SK-N-SH (cell line): ENCODE results near the gene SIPA1L2. TPM values are rescaled to one million over a fixed set of nuclear protein-coding genes. Genes with fewer than 3 reads are reported as not detected.

ENCODE experiments used
- CTCF ChIA-PET: fragments of 300-600, 350-600 bp; formaldehyde crosslinking; extraction: SDS; loops from one replicate; lab custom pipeline; 2021; lab: Yijun Ruan, JAX
- POLR2A ChIA-PET: fragments of 350-600 bp; sonication (Branson Sonifier 250); formaldehyde crosslinking; extraction: SDS; loops from one replicate; lab custom pipeline; 2020; ENCODE audit warnings: antibody characterized with exemption, inconsistent platforms; lab: Yijun Ruan, JAX
- DNase-seq: peaks from one replicate; pipeline ENCODE4 v3.0.0; 2012
- H2AFZ ChIP-seq: fragments of 200-600 bp; sonication (generic); 2 replicates; pipeline ENCODE4 v1.8.1; 2016; ENCODE audit warnings: antibody characterized with exemption, mild to moderate bottlenecking, low read depth
- H3F3A ChIP-seq: fragments of 200-600 bp; sonication (generic); replicated peaks from 2 replicates; pipeline ENCODE3; 2016; ENCODE audit warnings: antibody characterized with exemption, mild to moderate bottlenecking; ENCODE audit not compliant: insufficient read depth
- H3K27ac ChIP-seq, 2 experiments: fragments of 200-500 bp in 1 of 2; fragments of 200-600 bp in 1 of 2; sonication (Bioruptor generic) in 1 of 2; sonication (generic), shearing (Covaris generic) in 1 of 2; 2 replicates each; pipeline versions ENCODE4 v1.5.1 to v1.6.1; 2014 to 2016; ENCODE audit warnings: low read depth in 2 of 2, inconsistent platforms in 1 of 2, low read length in 1 of 2, mild to moderate bottlenecking in 1 of 2, mixed read lengths in 1 of 2
- H3K27me3 ChIP-seq: fragments of 200-600 bp; sonication (generic), shearing (Covaris generic); 2 replicates; pipeline ENCODE4 v1.6.1; 2016; ENCODE audit warnings: mixed run types; ENCODE audit not compliant: insufficient read depth
- H3K36me3 ChIP-seq, 2 experiments: fragments of 200-500 bp in 1 of 2; fragments of 200-600 bp in 1 of 2; sonication (Bioruptor generic) in 1 of 2; sonication (generic) in 1 of 2; replicated peaks in 1 of 2; 2 replicates each; pipeline versions ENCODE3 to v1.5.1; 2014 to 2016; ENCODE audit warnings: low read length in 1 of 2, mild to moderate bottlenecking in 1 of 2; ENCODE audit not compliant: insufficient read depth in 2 of 2, control insufficient read depth in 1 of 2
- H3K4me1 ChIP-seq, 2 experiments: fragments of 200-500 bp in 1 of 2; fragments of 200-600 bp in 1 of 2; sonication (Bioruptor generic) in 1 of 2; sonication (generic), shearing (Covaris generic) in 1 of 2; 2 replicates each; pipeline versions ENCODE4 v1.5.1 to v1.6.1; 2014 to 2016; ENCODE audit warnings: low read depth in 1 of 2, low read length in 1 of 2, mixed run types in 1 of 2; ENCODE audit not compliant: insufficient read depth in 2 of 2, control insufficient read depth in 1 of 2
- H3K4me2 ChIP-seq: fragments of 200-600 bp; sonication (generic), shearing (Covaris generic); 2 replicates; pipeline ENCODE4 v1.6.1; 2017; ENCODE audit warnings: mixed run types
- H3K4me3 ChIP-seq, 2 experiments: fragments of 200-500 bp in 1 of 2; fragments of 200-600 bp in 1 of 2; sonication (Bioruptor generic) in 1 of 2; sonication (generic), shearing (Covaris generic) in 1 of 2; 2 replicates each; pipeline versions ENCODE4 v1.5.1 to v1.8.1; 2014 to 2016; ENCODE audit warnings: low read depth in 2 of 2, inconsistent platforms in 1 of 2, low read length in 1 of 2, mild to moderate bottlenecking in 1 of 2, mixed read lengths in 1 of 2, moderate library complexity in 1 of 2
- H3K79me2 ChIP-seq: fragments of 200-600 bp; sonication (generic); 2 replicates; pipeline ENCODE4 v1.8.1; 2017; ENCODE audit warnings: mild to moderate bottlenecking; ENCODE audit not compliant: insufficient read depth
- H3K9ac ChIP-seq: fragments of 200-600 bp; sonication (generic); 2 replicates; pipeline ENCODE4 v1.6.1; 2017; ENCODE audit warnings: mixed run types
- H3K9me2 ChIP-seq: fragments of 200-600 bp; sonication (generic); 2 replicates; pipeline ENCODE4 v1.6.1; 2017; ENCODE audit warnings: mixed run types
- H3K9me3 ChIP-seq: fragments of 200-600 bp; sonication (generic); 2 replicates; pipeline ENCODE4 v1.6.1; 2017; ENCODE audit warnings: mixed run types, mild to moderate bottlenecking, moderate library complexity
- H4K20me1 ChIP-seq: fragments of 200-600 bp; sonication (generic); 2 replicates; pipeline ENCODE4 v1.6.1; 2017; ENCODE audit warnings: mild to moderate bottlenecking, mixed run types; ENCODE audit not compliant: insufficient read depth
- CHD2 ChIP-seq: fragments of 150-350 bp; IDR thresholded peaks from 2 replicates; pipeline ENCODE4 v1.6.1; 2018; ENCODE audit warnings: low read length; ENCODE audit not compliant: partially characterized antibody
- ELF1 ChIP-seq: IDR thresholded peaks from 2 replicates; pipeline ENCODE4 v1.4.0; 2012
- EP300 ChIP-seq, 2 experiments: IDR thresholded peaks; 2 replicates each; pipeline versions ENCODE4 v1.4.0 to v1.6.1; 2012; ENCODE audit warnings: borderline replicate concordance in 1 of 2, low read depth in 1 of 2, low read length in 1 of 2
- FOSL2 ChIP-seq: IDR thresholded peaks from 2 replicates; pipeline ENCODE4 v1.4.0; 2012; ENCODE audit warnings: low read depth, mild to moderate bottlenecking, moderate library complexity, borderline replicate concordance
- FOXJ3 ChIP-seq: sonication (generic); formaldehyde crosslinking; IDR thresholded peaks from 2 replicates; pipeline ENCODE4 v1.5.1; 2020; ENCODE audit warnings: mild to moderate bottlenecking, missing genetic modification reagents
- GABPA ChIP-seq: IDR thresholded peaks from 2 replicates; pipeline ENCODE4 v1.4.0; 2012; ENCODE audit warnings: low read depth, mild to moderate bottlenecking
- NRF1 ChIP-seq: IDR thresholded peaks from 2 replicates; pipeline ENCODE4 v1.6.1; 2012; ENCODE audit warnings: low read depth, mild to moderate bottlenecking, low read length
- TAF1 ChIP-seq: IDR thresholded peaks from 2 replicates; pipeline ENCODE4 v1.6.1; 2012; ENCODE audit warnings: low read depth, mild to moderate bottlenecking, low read length, moderate library complexity, borderline replicate concordance
- TCF12 ChIP-seq: IDR thresholded peaks from 2 replicates; pipeline ENCODE4 v1.4.0; 2012
- TEAD4 ChIP-seq: IDR thresholded peaks from 2 replicates; pipeline ENCODE4 v1.4.0; 2012; ENCODE audit warnings: mild to moderate bottlenecking, borderline replicate concordance; ENCODE audit not compliant: insufficient read depth
- polyA plus RNA-seq, 3 experiments: library from polyadenylated mRNA; depleted of rRNA; stranded (reverse); fragments of >200 nt; gene quantifications; 2 replicates each; pipeline ENCODE4 v1.2.3, GENCODE V29; 2012
- TF ChIP-seq, protein P1 (sequence below): fragments of 150-350 bp; IDR thresholded peaks from 2 replicates; pipeline ENCODE4 v1.6.1; 2016; ENCODE audit warnings: mild to moderate bottlenecking, low read depth, low read length
- TF ChIP-seq, protein P2 (sequence below): IDR thresholded peaks from 2 replicates; pipeline ENCODE4 v1.4.0; 2012; ENCODE audit warnings: low read depth, borderline replicate concordance
- TF ChIP-seq, protein P3 (sequence below): IDR thresholded peaks from 2 replicates; pipeline ENCODE4 v1.6.1; 2012; ENCODE audit warnings: mild to moderate bottlenecking, low read depth, low read length, moderate library complexity
- TF ChIP-seq, protein P4 (sequence below): IDR thresholded peaks from 2 replicates; pipeline ENCODE4 v1.4.0; 2012; ENCODE audit warnings: low read depth, borderline replicate concordance
- TF ChIP-seq, protein P5 (sequence below): IDR thresholded peaks from 2 replicates; pipeline ENCODE4 v1.4.0; 2012; ENCODE audit warnings: low read depth
- TF ChIP-seq, protein P6 (sequence below): fragments of 150-350 bp; IDR thresholded peaks from 2 replicates; pipeline ENCODE4 v1.6.1; 2017; ENCODE audit warnings: antibody characterized with exemption, low read length, low read depth, borderline replicate concordance

Gene SIPA1L2
- polyA plus RNA-seq, 1 of the 3 experiments (the other 2 are of a cell fraction), result 0.48 TPM

DNA sequence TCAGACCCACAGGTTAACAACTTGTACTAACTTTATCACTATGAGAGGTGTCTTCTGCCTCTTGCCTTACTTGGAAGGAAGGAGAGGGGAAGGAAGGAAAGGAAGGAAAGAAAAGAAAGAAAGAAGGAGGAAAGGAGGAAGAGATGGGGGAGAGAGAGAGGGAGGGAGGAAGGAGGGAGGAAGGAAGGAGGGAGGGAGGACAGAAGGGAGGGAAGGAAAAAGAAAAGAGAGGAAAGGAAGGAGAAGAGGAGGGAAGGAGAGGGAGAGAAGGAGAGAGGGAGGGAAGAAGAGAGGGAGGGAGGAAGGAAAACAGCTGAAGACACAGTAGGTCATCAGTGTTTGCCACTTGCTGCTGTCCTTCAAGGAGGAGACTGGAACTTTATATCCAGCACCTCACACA is 5.3 kb upstream of the SIPA1L2 start:
- Histone ChIP-seq H3K4me3 (no peak overlapping the region), H2AFZ (no peak overlapping the region), H3K79me2 (no peaks in the 10 kb centered on the region), H3K4me2 (no peak overlapping the region), H3K9ac (no peak overlapping the region), H3K4me1 (peaks cover 0 to 3% of the 10 kb centered on the region in 2 experiments; a peak in 1 of 4 replicates), H3K27ac (no peak overlapping the region), H3F3A (no peaks in the 10 kb centered on the region), H3K9me2 (no peaks in the 10 kb centered on the region), H4K20me1 (no peaks in the 10 kb centered on the region), H3K36me3 (no peaks in the 10 kb centered on the region), H3K9me3 (no peaks in the 10 kb centered on the region), H3K27me3 (no peaks in the 10 kb centered on the region; the same call in 1 of the 2 replicates)
- ChIA-PET CTCF (interaction anchor here (1.0 to 3.5 kb wide), 6 partner anchors 10 to 1277 kb away, joined by 3 to 22 read pairs (median 4); no protein-coding TSS in a partner anchor), POLR2A (no interaction called here)
- no peak for DNase-seq
- TF ChIP-seq, protein P1, sequence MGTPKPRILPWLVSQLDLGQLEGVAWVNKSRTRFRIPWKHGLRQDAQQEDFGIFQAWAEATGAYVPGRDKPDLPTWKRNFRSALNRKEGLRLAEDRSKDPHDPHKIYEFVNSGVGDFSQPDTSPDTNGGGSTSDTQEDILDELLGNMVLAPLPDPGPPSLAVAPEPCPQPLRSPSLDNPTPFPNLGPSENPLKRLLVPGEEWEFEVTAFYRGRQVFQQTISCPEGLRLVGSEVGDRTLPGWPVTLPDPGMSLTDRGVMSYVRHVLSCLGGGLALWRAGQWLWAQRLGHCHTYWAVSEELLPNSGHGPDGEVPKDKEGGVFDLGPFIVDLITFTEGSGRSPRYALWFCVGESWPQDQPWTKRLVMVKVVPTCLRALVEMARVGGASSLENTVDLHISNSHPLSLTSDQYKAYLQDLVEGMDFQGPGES, result no peak
- TF ChIP-seq, protein P2, sequence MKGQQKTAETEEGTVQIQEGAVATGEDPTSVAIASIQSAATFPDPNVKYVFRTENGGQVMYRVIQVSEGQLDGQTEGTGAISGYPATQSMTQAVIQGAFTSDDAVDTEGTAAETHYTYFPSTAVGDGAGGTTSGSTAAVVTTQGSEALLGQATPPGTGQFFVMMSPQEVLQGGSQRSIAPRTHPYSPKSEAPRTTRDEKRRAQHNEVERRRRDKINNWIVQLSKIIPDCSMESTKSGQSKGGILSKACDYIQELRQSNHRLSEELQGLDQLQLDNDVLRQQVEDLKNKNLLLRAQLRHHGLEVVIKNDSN, result no peak
- TF ChIP-seq ELF1 (no peak), EP300 (IDR thresholded peaks at IDR 0.05; ENCODE audit: borderline replicate concordance in 1 of 2, low read depth in 1 of 2, low read length in 1 of 2) (no peak), FOSL2 (no peak), NRF1 (no peak), CHD2 (no peak), GABPA (no peak), TEAD4 (no peak), TCF12 (no peak), TAF1 (no peak), FOXJ3 (CRISPR knock-in tag) (no peak)
- TF ChIP-seq, protein P3, sequence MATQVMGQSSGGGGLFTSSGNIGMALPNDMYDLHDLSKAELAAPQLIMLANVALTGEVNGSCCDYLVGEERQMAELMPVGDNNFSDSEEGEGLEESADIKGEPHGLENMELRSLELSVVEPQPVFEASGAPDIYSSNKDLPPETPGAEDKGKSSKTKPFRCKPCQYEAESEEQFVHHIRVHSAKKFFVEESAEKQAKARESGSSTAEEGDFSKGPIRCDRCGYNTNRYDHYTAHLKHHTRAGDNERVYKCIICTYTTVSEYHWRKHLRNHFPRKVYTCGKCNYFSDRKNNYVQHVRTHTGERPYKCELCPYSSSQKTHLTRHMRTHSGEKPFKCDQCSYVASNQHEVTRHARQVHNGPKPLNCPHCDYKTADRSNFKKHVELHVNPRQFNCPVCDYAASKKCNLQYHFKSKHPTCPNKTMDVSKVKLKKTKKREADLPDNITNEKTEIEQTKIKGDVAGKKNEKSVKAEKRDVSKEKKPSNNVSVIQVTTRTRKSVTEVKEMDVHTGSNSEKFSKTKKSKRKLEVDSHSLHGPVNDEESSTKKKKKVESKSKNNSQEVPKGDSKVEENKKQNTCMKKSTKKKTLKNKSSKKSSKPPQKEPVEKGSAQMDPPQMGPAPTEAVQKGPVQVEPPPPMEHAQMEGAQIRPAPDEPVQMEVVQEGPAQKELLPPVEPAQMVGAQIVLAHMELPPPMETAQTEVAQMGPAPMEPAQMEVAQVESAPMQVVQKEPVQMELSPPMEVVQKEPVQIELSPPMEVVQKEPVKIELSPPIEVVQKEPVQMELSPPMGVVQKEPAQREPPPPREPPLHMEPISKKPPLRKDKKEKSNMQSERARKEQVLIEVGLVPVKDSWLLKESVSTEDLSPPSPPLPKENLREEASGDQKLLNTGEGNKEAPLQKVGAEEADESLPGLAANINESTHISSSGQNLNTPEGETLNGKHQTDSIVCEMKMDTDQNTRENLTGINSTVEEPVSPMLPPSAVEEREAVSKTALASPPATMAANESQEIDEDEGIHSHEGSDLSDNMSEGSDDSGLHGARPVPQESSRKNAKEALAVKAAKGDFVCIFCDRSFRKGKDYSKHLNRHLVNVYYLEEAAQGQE, result no peak
- TF ChIP-seq, protein P4, sequence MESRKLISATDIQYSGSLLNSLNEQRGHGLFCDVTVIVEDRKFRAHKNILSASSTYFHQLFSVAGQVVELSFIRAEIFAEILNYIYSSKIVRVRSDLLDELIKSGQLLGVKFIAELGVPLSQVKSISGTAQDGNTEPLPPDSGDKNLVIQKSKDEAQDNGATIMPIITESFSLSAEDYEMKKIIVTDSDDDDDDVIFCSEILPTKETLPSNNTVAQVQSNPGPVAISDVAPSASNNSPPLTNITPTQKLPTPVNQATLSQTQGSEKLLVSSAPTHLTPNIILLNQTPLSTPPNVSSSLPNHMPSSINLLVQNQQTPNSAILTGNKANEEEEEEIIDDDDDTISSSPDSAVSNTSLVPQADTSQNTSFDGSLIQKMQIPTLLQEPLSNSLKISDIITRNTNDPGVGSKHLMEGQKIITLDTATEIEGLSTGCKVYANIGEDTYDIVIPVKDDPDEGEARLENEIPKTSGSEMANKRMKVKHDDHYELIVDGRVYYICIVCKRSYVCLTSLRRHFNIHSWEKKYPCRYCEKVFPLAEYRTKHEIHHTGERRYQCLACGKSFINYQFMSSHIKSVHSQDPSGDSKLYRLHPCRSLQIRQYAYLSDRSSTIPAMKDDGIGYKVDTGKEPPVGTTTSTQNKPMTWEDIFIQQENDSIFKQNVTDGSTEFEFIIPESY, result no peak
- TF ChIP-seq, protein P5, sequence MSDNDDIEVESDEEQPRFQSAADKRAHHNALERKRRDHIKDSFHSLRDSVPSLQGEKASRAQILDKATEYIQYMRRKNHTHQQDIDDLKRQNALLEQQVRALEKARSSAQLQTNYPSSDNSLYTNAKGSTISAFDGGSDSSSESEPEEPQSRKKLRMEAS, result no peak
- TF ChIP-seq, protein P6, sequence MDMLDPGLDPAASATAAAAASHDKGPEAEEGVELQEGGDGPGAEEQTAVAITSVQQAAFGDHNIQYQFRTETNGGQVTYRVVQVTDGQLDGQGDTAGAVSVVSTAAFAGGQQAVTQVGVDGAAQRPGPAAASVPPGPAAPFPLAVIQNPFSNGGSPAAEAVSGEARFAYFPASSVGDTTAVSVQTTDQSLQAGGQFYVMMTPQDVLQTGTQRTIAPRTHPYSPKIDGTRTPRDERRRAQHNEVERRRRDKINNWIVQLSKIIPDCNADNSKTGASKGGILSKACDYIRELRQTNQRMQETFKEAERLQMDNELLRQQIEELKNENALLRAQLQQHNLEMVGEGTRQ, result no peak
